Upper lobe of right lung (tissue), 1 donor: ENCODE data around the gene ABHD2. TPM values are rescaled to one million over a fixed set of nuclear protein-coding genes. Genes with fewer than 3 reads are reported as not detected.
"Not testable (repeated sequence)": the region's sequence is repeated elsewhere in the genome, so short reads cannot be mapped to it uniquely, and the experiment has no call there.

Experiments used
- ATAC-seq: fragments of 200-7000 bp; cut with Tn5 transposase; one replicate; pipeline ENCODE4 v1.9.1; 2020; ENCODE audit warnings: mild to moderate bottlenecking, moderate library complexity
- DNase-seq: peaks from one replicate; pipeline ENCODE4 v3.0.0-alpha.2; 2020
- H3K27ac ChIP-seq: fragments of 200-600 bp; one replicate; pipeline ENCODE4 v1.8.0; 2022
- H3K27me3 ChIP-seq: fragments of 200-600 bp; one replicate; pipeline ENCODE4 v1.8.0; 2022; ENCODE audit warnings: mild to moderate bottlenecking
- H3K36me3 ChIP-seq: fragments of 200-600 bp; one replicate; pipeline ENCODE4 v1.8.0; 2022
- H3K4me1 ChIP-seq: fragments of 200-600 bp; one replicate; pipeline ENCODE4 v1.8.0; 2022
- H3K4me3 ChIP-seq: fragments of 200-600 bp; one replicate; pipeline ENCODE4 v1.8.0; 2022; ENCODE audit warnings: mild to moderate bottlenecking
- H3K9me3 ChIP-seq: fragments of 200-600 bp; one replicate; pipeline ENCODE4 v1.8.0; 2022
- CTCF ChIP-seq: fragments of 200-600 bp; IDR thresholded peaks from one replicate; pipeline ENCODE4 v1.8.0; 2022; ENCODE audit warnings: antibody characterized with exemption
- intact Hi-C: fragments of 100-400 bp; cut with DNase I; formaldehyde crosslinking; loops from one replicate; pipeline ENCODE4 v1.11.0; 2022
- total RNA-seq: library from RNA; stranded (reverse); fragmentation: NEBNext Ultra II Directional; extraction: Animal tissue kit (Norgen Biotek cat#: 25700); gene quantifications from one replicate; pipeline ENCODE4 v1.2.1, GENCODE V29; 2021
- donor health status: DM: no; HTN: yes; CAD: no; lungs with severe emphysema.

The ABHD2 gene
- total RNA-seq, 1 donor from 2014 or later, result 182 TPM

DNA sequence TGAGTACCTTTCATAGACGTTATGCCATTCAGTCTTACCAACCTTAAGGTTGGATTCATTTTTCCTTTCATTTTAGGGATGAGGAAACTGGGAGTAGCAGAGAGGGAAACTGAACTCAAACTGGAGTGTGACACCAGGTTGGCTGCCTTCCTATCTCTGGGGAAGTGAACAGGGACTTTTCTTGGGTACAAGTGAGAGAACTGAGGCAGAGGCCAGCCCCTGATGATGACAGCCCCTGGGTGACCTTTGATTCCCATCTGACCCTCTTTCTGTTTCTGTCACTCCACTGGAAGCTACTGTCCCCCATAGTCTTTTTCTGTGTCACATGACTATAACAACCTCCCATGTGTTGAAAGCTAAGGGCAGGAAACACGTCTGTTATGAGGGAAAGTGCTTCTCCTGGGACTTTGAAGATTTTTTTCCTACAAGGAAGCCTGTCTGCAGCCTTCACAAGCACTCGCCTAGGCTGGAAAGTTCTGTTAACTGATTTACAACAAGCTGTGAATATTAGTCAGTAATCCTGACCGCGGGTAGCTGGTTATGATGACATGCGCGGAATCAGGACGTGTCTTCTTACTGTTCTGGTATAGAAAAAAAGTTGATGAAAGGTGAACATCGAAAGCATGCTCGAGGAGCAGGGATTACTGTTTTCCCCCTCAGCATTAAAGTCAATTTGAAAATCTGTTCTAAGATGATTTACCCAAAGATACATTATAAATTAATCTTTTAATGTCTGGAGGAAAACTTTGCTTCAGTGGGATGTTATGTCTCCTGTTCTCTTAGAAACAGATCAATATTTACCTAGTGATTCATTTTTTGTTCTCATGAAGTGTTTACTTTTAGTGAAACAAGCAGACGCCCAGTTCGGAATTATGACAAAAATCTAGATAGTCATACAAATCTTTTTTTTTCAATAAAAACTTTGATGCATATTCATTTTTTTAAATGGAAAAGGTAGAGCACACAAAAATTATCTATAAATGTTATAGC is 31.5 kb downstream of the ABHD2 start:
- H3K27ac ChIP-seq, result peak overlapping the region; percentile 80
- H3K4me3 ChIP-seq, result no peak overlapping the region
- TF ChIP-seq CTCF, result no peak
- H3K4me1 ChIP-seq, result peaks cover 33% of the 10 kb centered on the region
- ATAC-seq (peak; percentile 7), DNase-seq (no peak)
- no peaks in the 10 kb centered on the region for H3K9me3 ChIP-seq
- H3K27me3 ChIP-seq, result no peaks in the 10 kb centered on the region
- H3K36me3 ChIP-seq, result peaks cover 51% of the 10 kb centered on the region
- intact Hi-C loops, result no loop called here

- H3K4me3 ChIP-seq, H3K9me3 ChIP-seq, ATAC-seq, intact Hi-C loops, DNase-seq, H3K27me3 ChIP-seq: not testable (repeated sequence)
- Histone ChIP-seq H3K4me1 (peaks cover 28% of the 10 kb centered on the region), H3K36me3 (peaks cover 51% of the 10 kb centered on the region), H3K27ac (peak overlapping the region; percentile 80)
Observed at GRCh38 chr15:89120479-89121000, 32.3 kb downstream of the ABHD2 start.

DNA sequence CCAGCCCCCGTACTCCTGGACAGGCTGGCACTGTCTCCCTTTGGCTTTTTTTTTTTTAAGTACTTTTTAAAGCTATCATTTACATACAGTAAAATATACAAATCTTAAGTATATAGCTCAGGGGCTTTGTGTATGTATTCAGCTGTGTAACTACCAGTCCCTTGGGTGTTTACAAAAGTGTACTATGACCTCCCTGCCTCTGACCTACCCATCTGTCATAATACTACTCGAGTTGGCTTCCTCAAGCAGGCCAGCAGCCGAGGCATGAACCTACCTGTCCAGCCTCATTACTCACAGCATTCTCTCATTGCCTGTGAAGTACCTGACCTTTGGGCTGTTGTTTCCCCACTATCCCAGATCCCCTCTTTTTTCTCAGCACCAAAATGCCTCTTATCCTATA is 33.2 kb downstream of the ABHD2 start:
- Histone ChIP-seq H3K9me3 (no peaks in the 10 kb centered on the region), H3K4me1 (peaks cover 27% of the 10 kb centered on the region), H3K4me3 (no peak overlapping the region), H3K27me3 (no peaks in the 10 kb centered on the region), H3K36me3 (peaks cover 56% of the 10 kb centered on the region), H3K27ac (peak overlapping the region; percentile 80)
- TF ChIP-seq CTCF, result no peak
- DNase-seq (no peak), ATAC-seq (peak; percentile 42)
- intact Hi-C loops, result no loop called here

GRCh38 chr15:89122505-89123180 is 34.4 kb downstream of the ABHD2 start:
- DNase-seq (no peak), ATAC-seq (no peak)
- Histone ChIP-seq H3K27me3 (no peaks in the 10 kb centered on the region), H3K4me1 (peaks cover 29% of the 10 kb centered on the region), H3K4me3 (no peak overlapping the region), H3K36me3 (peaks cover 52% of the 10 kb centered on the region), H3K9me3 (no peaks in the 10 kb centered on the region), H3K27ac (peak overlapping the region; percentile 80)
- intact Hi-C loops, result no loop called here
- TF ChIP-seq CTCF, result no peak

- no peak overlapping the region for H3K27ac ChIP-seq
- H3K9me3 ChIP-seq, result no peaks in the 10 kb centered on the region
- H3K27me3 ChIP-seq, result no peaks in the 10 kb centered on the region
- no peak for ATAC-seq
- peaks cover 24% of the 10 kb centered on the region for H3K4me1 ChIP-seq
- DNase-seq, result no peak
- intact Hi-C loops, result no loop called here
- H3K4me3 ChIP-seq, result no peak overlapping the region
- peaks cover 47% of the 10 kb centered on the region for H3K36me3 ChIP-seq
- TF ChIP-seq CTCF, result no peak
Observed at GRCh38 chr15:89123181-89123525, 34.9 kb downstream of the ABHD2 start.
